Naive thymus-derived CD4-positive, alpha-beta T cell (primary cell): Measurements from ENCODE around the gene TLCD3A. TPM values are rescaled to one million over a fixed set of nuclear protein-coding genes. Genes with fewer than 3 reads are reported as not detected.
"Not testable (repeated sequence)": the region's sequence is repeated elsewhere in the genome, so short reads cannot be mapped to it uniquely, and the experiment has no call there.

Source experiments
- ATAC-seq: fragments of 150-1000 bp; cut with Tn5 transposase; 2 replicates; pipeline ENCODE4 v1.10.0; 2021; ENCODE audit warnings: mild to moderate bottlenecking, moderate library complexity
- CTCF ChIA-PET: fragments of 350-600 bp; sonication (Branson Sonifier 250); formaldehyde crosslinking; loops from one replicate; lab custom pipeline; 2021; ENCODE audit warnings: antibody characterized with exemption; lab: Charles Lee
- POLR2A ChIA-PET: fragments of 350-600 bp; sonication (Branson Sonifier 250); formaldehyde crosslinking; loops from one replicate; lab custom pipeline; 2021; ENCODE audit warnings: antibody characterized with exemption, inconsistent platforms; lab: Charles Lee
- DNase-seq, 9 donors: peaks; one replicate each; pipeline versions ENCODE4 v3.0.0 to v3.0.0-alpha.2; 2020 to 2022; ENCODE audit warnings: mixed read lengths in 1 of 9
- H3K27ac ChIP-seq: one replicate; pipeline ENCODE4 v1.7.0; 2013; ENCODE audit warnings: mild to moderate bottlenecking, low read depth, low read length, moderate library complexity
- H3K27me3 ChIP-seq, 2 donors: one replicate each; pipeline ENCODE4 v1.7.0; 2013; ENCODE audit warnings: low read length in 2 of 2, mild to moderate bottlenecking in 2 of 2, moderate library complexity in 2 of 2; ENCODE audit not compliant: control insufficient read depth in 2 of 2, insufficient read depth in 2 of 2
- H3K36me3 ChIP-seq, 3 experiments: 1 replicate in 2 of 3; 2 replicates in 1 of 3; pipeline ENCODE4 v1.7.0; 2013; ENCODE audit warnings: low read length in 3 of 3, mild to moderate bottlenecking in 3 of 3, moderate library complexity in 1 of 3; ENCODE audit not compliant: insufficient read depth in 3 of 3, control insufficient read depth in 2 of 3
- H3K4me1 ChIP-seq, 2 donors: one replicate each; pipeline ENCODE4 v1.7.0; 2013; ENCODE audit warnings: low read length in 2 of 2, mild to moderate bottlenecking in 2 of 2, moderate library complexity in 1 of 2; ENCODE audit not compliant: control insufficient read depth in 2 of 2, insufficient read depth in 2 of 2
- H3K4me3 ChIP-seq: 2 replicates; pipeline ENCODE4 v1.7.0; 2013; ENCODE audit warnings: mild to moderate bottlenecking, low read length
- H3K9me3 ChIP-seq, 3 experiments: 1 replicate in 2 of 3; 2 replicates in 1 of 3; pipeline ENCODE4 v1.7.0; 2013; ENCODE audit warnings: low read length in 3 of 3; ENCODE audit not compliant: control insufficient read depth in 2 of 3
- H3K27ac Mint-ChIP-seq, 9 donors: one replicate each; pipeline ENCODE4 v1.8.0; 2020 to 2022; ENCODE audit warnings: mixed read lengths in 9 of 9, mild to moderate bottlenecking in 8 of 9, moderate library complexity in 5 of 9, inconsistent platforms in 2 of 9
- H3K27me3 Mint-ChIP-seq, 5 donors: one replicate each; pipeline ENCODE4 v1.8.0; 2021 to 2022; ENCODE audit warnings: mixed read lengths in 5 of 5, mild to moderate bottlenecking in 1 of 5
- H3K36me3 Mint-ChIP-seq, 5 donors: one replicate each; pipeline ENCODE4 v1.8.0; 2020 to 2022; ENCODE audit warnings: mixed read lengths in 5 of 5, mild to moderate bottlenecking in 3 of 5, inconsistent platforms in 1 of 5
- H3K4me1 Mint-ChIP-seq, 7 donors: one replicate each; pipeline ENCODE4 v1.8.0; 2020 to 2022; ENCODE audit warnings: mixed read lengths in 7 of 7, mild to moderate bottlenecking in 3 of 7, inconsistent platforms in 1 of 7
- H3K4me3 Mint-ChIP-seq, 10 donors: one replicate each; pipeline ENCODE4 v1.8.0; 2020 to 2022; ENCODE audit warnings: mild to moderate bottlenecking in 10 of 10, mixed read lengths in 10 of 10, moderate library complexity in 6 of 10, inconsistent platforms in 2 of 10
- H3K9me3 Mint-ChIP-seq, 11 donors: one replicate each; pipeline ENCODE4 v1.8.0; 2020 to 2022; ENCODE audit warnings: mixed read lengths in 11 of 11, mild to moderate bottlenecking in 4 of 11, inconsistent platforms in 1 of 11, moderate library complexity in 1 of 11
- intact Hi-C, 2 donors: fragments of 100-400 bp; cut with micrococcal nuclease; formaldehyde crosslinking; loops; one replicate each; pipeline ENCODE4 v1.15.1; 2023
- polyA plus RNA-seq, 2 donors: library from polyadenylated mRNA; unstranded; fragments of 300-500 nt; fragmentation: Illumina TruSeq; gene quantifications; one replicate each; pipeline ENCODE4 v1.2.3, GENCODE V29; 2021
- total RNA-seq, 6 experiments: library from RNA in 5 of 6; stranded (reverse) in 5 of 6; gene quantifications; 1 replicate in 5 of 6; 2 replicates in 1 of 6; pipeline ENCODE4 v1.2.3 and lab custom pipeline; 2021 to 2026

Gene TLCD3A
- total and polyA plus RNA-seq, 7 experiments from 2014 or later = 0.36 to 21.5 (median 1.0) TPM; not detected in 1

DNA sequence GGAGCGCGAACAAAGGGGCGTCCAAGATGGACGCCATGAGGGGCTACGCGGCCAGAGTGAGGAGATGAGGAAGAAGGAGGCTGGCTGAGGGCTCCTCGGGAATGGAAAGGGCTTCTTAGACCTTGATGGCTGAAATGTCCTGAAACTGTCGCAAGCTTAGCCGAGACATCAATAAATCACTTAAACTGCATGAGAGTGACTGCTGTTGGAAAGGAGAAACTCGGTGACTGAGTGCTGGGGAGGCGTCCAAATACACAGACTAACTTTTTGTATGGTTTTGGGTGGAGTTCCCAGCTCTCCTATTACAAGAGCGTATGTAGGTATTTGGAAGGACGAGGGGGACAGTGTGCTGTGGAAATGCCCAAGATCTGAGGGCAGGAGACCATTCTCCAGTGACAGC is 21.0 kb downstream of the TLCD3A start:
- peak overlapping the region; percentile 51 to 80 (median 74) for H3K4me3 Mint-ChIP-seq
- no peaks in the 10 kb centered on the region for H3K27me3 Mint-ChIP-seq
- peaks cover 24 to 40% (median 34%) of the 10 kb centered on the region in 7 donors for H3K4me1 Mint-ChIP-seq
- H3K36me3 Mint-ChIP-seq = peaks cover 0 to 32% (median under 1%) of the 10 kb centered on the region in 5 donors
- peak overlapping the region in 8 of 9 donors; percentile 25 to 81 (median 54) for H3K27ac Mint-ChIP-seq
- no peak overlapping the region for H3K27ac ChIP-seq
- intact Hi-C loops = loop anchor here in 1 of 2 donors (2.0 kb wide), 1 partner anchor 21 kb away; the partner anchor contains the start of gene TLCD3A
- no peak overlapping the region for H3K4me3 ChIP-seq
- ChIA-PET POLR2A (interaction anchor here (0.7 to 3.6 kb wide), 3 partner anchors 12 to 38 kb away, joined by 4 to 27 read pairs (median 22); partner anchors contain the start of genes GLOD4, MRM3 and VPS53), CTCF (interaction anchor here (0.8 to 1.3 kb wide), 4 partner anchors 8 to 341 kb away, joined by 4 to 5 read pairs (median 4); no protein-coding TSS in a partner anchor)
- DNase-seq (no peak), ATAC-seq (no peak)
- H3K4me1 ChIP-seq = peaks cover 15 to 22% of the 10 kb centered on the region in 2 donors
- H3K9me3 Mint-ChIP-seq = peaks cover 0 to 9% (median 0%) of the 10 kb centered on the region in 11 donors
- H3K36me3 ChIP-seq = peaks cover 0 to 7% (median 0%) of the 10 kb centered on the region in 3 experiments
- H3K9me3 ChIP-seq = no peaks in the 10 kb centered on the region
- H3K27me3 ChIP-seq = no peaks in the 10 kb centered on the region

DNA sequence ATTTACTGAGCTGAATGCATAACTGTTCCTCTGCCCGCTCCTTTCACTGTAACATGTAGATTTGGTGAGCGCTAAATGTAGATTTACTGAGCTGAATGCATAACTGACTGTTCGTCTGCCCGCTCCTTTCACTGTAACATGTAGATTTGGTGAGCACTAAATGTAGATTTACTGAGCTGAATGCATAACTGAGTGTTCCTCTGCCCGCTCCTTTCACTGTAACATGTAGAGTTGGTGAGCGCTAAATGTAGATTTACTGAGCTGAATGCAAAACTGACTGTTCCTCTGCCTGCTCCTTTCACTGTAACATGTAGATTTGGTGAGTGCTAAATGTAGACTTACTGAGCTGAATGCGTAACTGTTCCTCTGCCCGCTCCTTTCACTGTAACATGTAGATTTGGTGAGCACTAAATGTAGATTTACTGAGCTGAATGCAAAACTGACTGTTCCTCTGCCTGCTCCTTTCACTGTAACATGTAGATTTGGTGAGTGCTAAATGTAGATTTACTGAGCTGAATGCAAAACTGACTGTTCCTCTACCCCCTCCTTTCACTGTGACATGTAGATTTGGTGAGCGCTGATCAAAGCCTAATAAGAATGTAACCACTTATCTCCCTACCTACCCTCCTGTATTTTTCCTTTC is 23.0 kb downstream of the TLCD3A start:
- ATAC-seq = not testable (repeated sequence)
- POLR2A ChIA-PET = interaction anchor here (1.1 to 1.5 kb wide), 2 partner anchors 16 to 225 kb away, joined by 3 read pairs; no protein-coding TSS in a partner anchor

DNA sequence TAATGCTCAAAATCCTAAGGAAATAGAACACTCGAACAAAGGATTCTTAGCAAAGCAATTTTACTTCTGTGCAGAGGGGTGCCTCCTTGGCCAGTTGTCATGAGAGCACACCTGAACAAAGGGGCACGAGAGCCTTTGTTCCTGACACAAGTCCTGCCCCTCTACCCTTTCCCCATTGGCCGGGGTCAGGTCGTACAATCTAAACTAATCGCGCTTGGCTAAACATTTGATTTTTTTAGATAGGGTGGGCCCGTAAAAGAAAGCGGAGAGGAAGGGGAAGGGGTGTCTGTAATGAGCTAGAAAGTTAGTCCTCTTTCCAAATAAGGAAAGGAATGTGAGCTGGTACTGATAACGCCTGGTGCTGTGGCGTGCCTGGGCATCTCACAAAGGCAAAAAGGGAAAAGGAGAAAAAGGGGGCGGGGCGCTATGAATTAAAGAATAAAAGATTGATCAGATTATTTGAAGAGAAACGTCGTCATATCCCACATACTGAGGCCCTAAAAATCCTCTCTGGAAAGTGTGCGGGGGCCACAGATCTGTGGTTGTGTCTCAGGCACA is 23.7 kb downstream of the TLCD3A start:
- H3K4me3 ChIP-seq, intact Hi-C loops, H3K9me3 Mint-ChIP-seq, DNase-seq, H3K27me3 Mint-ChIP-seq, ATAC-seq, H3K27me3 ChIP-seq, CTCF ChIA-PET, H3K27ac ChIP-seq, H3K4me1 ChIP-seq, H3K9me3 ChIP-seq, H3K4me3 Mint-ChIP-seq: not testable (repeated sequence)
- Mint-ChIP-seq H3K27ac (peak overlapping the region in 1 of 9 donors; percentile 52), H3K4me1 (peaks cover 6 to 22% (median 13%) of the 10 kb centered on the region in 7 donors), H3K36me3 (peaks cover 0 to 35% (median 7%) of the 10 kb centered on the region in 5 donors)
- POLR2A ChIA-PET = interaction anchor here (1.5 kb wide), 1 partner anchor 15 kb away, joined by 3 read pairs; no protein-coding TSS in a partner anchor
- peaks cover 0 to 17% (median 7%) of the 10 kb centered on the region in 3 experiments for H3K36me3 ChIP-seq

More for the DNA sequence above, 23.0 kb downstream of the TLCD3A start:
- H3K9me3 Mint-ChIP-seq, H3K4me3 Mint-ChIP-seq, H3K27me3 ChIP-seq, H3K27me3 Mint-ChIP-seq, H3K4me3 ChIP-seq, DNase-seq, H3K27ac ChIP-seq, intact Hi-C loops, H3K9me3 ChIP-seq: not testable (repeated sequence)
- Mint-ChIP-seq H3K27ac (peak overlapping the region in 1 of 9 donors; percentile 52), H3K4me1 (peaks cover 13 to 28% (median 20%) of the 10 kb centered on the region in 7 donors), H3K36me3 (peaks cover 0 to 29% (median 7%) of the 10 kb centered on the region in 5 donors)
- peaks cover 0 to 12% (median 7%) of the 10 kb centered on the region in 3 experiments for H3K36me3 ChIP-seq
- CTCF ChIA-PET = interaction anchor here (0.9 to 1.3 kb wide), 3 partner anchors 8 to 591 kb away, joined by 3 to 5 read pairs (median 3); no protein-coding TSS in a partner anchor
- H3K4me1 ChIP-seq = peaks cover 11 to 15% of the 10 kb centered on the region in 2 donors

DNA sequence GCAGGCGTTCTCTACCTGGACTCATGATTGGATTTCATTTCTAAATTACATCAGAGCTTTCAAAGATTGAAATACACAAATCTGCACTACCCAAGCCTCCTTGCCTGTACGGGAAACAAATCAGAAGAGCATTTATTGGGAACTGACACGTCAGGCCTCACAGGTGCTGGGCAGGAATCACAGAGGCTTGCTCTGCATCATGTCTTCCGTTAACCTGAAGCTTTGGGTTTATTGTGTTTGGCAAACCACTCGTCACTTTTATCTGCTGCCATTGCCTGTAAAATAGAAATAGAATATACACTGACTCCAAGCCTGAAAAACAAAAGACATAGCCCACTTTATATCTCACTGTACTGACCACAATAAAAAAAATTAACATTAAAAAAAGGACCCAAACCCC is 27.6 kb downstream of the TLCD3A start:
- Mint-ChIP-seq H3K9me3 (no peaks in the 10 kb centered on the region), H3K27me3 (no peaks in the 10 kb centered on the region), H3K4me1 (no peaks in the 10 kb centered on the region), H3K4me3 (no peak overlapping the region), H3K27ac (peak overlapping the region in 1 of 9 donors; percentile 32), H3K36me3 (peaks cover 4 to 47% (median 15%) of the 10 kb centered on the region in 5 donors)
- Histone ChIP-seq H3K36me3 (peaks cover 7 to 37% (median 11%) of the 10 kb centered on the region in 3 experiments), H3K27ac (no peak overlapping the region), H3K9me3 (no peaks in the 10 kb centered on the region), H3K27me3 (no peaks in the 10 kb centered on the region), H3K4me3 (no peak overlapping the region), H3K4me1 (no peaks in the 10 kb centered on the region)
- intact Hi-C loops = no loop called here
- POLR2A ChIA-PET = no interaction called here
- no peak for ATAC-seq
- DNase-seq = no peak
- CTCF ChIA-PET = no interaction called here

DNA sequence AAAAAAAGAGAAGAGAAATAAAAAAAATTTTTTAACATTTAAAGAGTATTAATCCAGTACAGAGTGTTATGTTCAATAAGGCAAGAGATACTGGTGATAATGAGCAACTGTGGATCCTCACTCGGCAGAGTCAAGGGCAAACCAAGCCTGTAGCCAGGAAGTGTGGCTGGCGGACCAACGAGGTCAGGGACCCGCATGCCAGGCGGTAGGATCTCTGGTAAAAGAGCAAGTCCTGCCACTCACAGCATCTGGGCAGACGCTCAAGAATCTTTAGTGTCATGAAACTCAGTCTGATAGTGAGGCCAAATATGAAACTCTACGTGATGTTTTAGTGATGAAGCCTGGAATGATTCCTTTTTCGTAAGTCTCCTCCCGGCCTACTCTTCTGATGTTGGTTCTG is 28.0 kb downstream of the TLCD3A start:
- Histone ChIP-seq H3K9me3 (no peaks in the 10 kb centered on the region), H3K27ac (no peak overlapping the region), H3K36me3 (peaks cover 7 to 41% (median 11%) of the 10 kb centered on the region in 3 experiments), H3K4me1 (no peaks in the 10 kb centered on the region), H3K27me3 (no peaks in the 10 kb centered on the region), H3K4me3 (no peak overlapping the region)
- intact Hi-C loops = no loop called here
- ATAC-seq (no peak), DNase-seq (no peak)
- Mint-ChIP-seq H3K4me3 (no peak overlapping the region), H3K4me1 (peaks cover 0 to 1% (median 0%) of the 10 kb centered on the region in 7 donors), H3K9me3 (no peaks in the 10 kb centered on the region), H3K36me3 (peaks cover 7 to 51% (median 19%) of the 10 kb centered on the region in 5 donors), H3K27ac (peak overlapping the region in 1 of 9 donors; percentile 32), H3K27me3 (no peaks in the 10 kb centered on the region)
- ChIA-PET CTCF (no interaction called here), POLR2A (interaction anchor here (1.3 kb wide), 1 partner anchor 8 kb away, joined by 3 read pairs; no protein-coding TSS in a partner anchor)

DNA sequence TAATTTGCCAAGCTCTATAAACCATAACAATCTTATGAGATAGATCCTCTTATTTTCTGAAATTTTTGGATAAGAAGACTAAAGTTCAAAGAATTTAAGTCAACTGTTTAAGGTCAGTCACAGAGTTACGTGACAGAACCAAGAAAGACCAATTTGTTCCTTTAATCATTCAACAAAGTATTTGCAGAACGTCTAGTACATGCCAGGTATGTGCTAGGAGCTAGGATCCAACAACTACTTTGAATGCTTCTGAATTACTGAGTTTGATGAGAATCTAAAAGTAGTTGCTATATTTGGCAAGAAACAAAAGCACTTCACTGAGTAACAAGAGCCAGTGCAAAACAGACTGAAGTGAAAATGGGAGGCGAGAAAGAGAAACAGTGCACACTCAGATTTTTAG is 34.7 kb downstream of the TLCD3A start:
- Histone ChIP-seq H3K4me3 (no peak overlapping the region), H3K27ac (no peak overlapping the region), H3K27me3 (no peaks in the 10 kb centered on the region), H3K36me3 (peaks cover 16 to 69% (median 37%) of the 10 kb centered on the region in 3 experiments), H3K4me1 (no peaks in the 10 kb centered on the region), H3K9me3 (no peaks in the 10 kb centered on the region)
- Mint-ChIP-seq H3K4me3 (no peak overlapping the region), H3K36me3 (peaks cover 14 to 46% (median 34%) of the 10 kb centered on the region in 5 donors), H3K4me1 (peaks cover 0 to 1% (median 0%) of the 10 kb centered on the region in 7 donors), H3K27ac (peak overlapping the region in 3 of 9 donors; percentile 33 to 41 (median 35)), H3K27me3 (no peaks in the 10 kb centered on the region), H3K9me3 (no peaks in the 10 kb centered on the region)
- intact Hi-C loops = no loop called here
- DNase-seq (no peak), ATAC-seq (no peak)
- CTCF ChIA-PET = no interaction called here
- POLR2A ChIA-PET = interaction anchor here (0.8 kb wide), 1 partner anchor 15 kb away, joined by 3 read pairs; the partner anchor contains the start of genes GLOD4 and MRM3
